Fibroblast of gingiva (primary cell): ENCODE data around the gene CATSPER3.

Experiments used
- DNase-seq: peaks from one replicate; pipeline ENCODE4 v3.0.0-alpha.2; 2011; ENCODE audit warnings: low read depth

Gene CATSPER3

DNA sequence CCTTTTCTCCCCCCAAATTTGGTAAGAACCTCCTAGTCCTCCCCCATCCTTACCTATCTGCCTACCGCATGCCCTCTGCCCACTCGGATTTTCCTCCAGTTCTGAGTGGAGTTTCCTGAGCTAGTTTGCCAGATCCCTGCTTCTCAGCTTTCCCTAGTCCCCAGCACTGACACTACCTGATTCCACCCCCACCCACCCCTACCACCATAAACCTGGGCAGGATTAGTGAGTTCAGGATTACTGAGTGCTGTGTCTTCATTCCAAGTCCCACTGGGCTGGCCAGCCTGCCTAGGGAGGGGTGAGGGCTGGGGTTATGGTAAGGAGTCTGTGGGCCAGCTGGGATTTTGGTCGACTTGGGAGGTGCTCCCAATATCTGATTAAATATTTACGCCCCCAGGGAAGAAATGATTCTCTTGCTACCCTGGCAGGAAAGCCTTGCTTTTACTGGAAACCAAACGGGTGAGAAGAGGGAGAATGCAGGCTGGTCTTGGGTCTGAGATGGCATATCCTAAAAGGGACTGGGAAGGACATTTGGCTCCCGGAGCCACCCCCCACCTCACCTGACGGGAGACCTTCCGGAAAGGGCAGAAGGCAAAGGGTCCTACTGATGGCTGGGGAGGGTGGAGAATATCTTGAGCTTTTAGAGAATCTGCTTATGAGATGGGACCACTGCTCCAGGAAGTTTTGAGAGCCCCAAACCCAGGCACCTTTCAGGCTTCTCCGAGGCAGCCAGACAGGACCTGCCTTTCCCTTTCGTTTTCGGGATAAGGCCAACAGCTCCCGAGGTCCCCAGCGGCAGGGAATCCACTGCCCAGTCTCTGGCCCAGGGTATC, 62.6 kb downstream of the CATSPER3 start:
- no peak for DNase-seq

DNA sequence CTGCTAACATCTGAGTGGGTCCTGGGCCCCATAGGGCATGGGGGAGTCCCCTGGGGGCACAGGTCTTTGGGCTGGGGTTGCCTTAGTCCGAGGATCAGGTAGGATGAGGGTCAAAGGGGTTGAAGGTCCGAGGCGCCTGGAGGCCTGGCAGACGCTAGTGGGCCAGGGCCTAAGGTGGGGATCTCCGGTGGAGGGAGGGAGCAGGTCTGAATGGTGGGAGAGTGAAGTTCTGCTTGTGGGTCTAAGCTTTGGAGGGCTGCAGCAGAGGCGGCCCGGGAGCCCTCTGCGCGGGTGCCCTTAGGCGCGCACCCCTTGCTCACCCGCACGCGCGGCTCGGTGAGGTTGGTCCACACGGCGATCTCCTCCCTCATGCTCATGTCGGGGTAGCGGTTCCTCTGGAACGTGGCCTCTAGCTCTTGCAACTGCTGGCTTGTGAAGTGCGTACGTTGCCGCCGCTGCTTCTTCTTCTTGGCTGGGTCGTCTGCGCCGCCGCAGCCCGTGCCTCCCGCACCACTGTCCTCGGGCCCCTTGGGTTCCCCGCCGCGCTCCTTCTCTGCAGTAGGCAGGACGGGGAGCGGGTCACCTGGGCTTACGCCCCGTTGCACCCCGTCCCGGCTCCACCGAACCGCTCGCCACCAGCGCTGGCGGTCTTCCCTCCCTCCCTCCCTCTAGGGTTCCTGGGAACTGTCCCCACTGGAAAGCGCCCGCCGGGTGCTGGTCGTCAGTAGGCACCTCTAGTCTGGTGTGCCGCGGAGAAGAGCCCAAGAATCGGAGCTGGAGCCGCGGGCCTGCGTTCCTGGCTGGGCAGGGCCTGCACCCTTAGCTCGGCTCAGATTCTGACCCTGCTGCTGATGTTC, 63.5 kb downstream of the CATSPER3 start:
- no peak for DNase-seq

DNA sequence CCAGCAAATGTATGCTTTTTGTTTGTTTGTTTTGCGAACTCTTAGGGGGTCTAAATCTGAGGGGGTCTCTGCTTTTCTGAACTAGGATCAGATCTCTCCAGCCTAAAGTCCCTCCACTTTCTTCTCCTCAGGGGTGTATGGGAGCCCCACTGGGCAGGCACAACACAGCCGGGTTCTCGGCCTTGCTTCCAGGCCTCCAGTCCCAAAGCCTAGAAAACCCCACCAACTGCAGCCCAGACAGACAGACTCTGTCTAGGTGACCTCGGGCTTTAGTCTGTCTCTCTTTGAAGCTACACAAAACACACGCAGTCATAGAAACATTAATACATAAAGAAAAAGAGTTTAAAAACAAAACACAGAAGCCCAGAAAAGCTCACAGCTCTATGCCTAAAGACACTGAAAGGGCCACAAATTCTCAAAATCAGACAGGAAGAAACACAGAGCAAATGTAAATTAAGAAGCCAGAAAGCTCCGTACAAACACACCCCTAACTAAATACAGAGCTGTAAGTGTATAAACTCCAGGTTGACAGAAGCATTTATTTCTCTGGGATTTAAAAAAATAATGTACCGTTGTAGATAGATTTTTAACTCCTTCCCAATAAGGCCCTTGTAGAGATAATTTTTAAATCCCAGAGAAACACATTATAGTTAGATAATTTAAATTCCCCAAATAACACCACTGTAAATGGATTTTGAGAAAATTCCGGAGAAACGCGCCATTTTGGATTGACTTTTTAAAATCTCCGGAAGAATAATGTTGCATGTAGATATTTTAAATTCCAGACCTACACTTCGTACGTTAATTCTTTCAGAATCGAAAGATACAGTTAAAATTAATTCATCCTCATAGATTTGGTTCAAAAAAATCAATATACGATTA, 64.3 kb downstream of the CATSPER3 start:
- no peak for DNase-seq

DNA sequence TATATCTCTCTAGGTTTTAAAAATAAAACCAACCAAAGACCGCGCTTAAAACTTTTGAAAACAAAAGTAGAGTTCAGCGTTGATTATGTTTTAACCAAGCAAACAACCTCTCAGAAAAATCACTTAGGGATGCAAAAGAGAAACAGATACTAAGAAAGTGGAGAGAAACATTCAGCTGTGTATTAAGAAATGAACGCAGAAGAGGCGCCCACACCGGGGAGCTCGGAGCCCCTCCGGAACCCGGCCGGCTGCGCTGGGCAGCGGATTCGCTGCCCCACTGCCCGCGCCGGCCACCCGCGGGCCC, 64.9 kb downstream of the CATSPER3 start:
- DNase-seq: no peak

- DNase-seq: peak; percentile 12
Measured at GRCh38 chr5:135032999-135033861, 65.5 kb downstream of the CATSPER3 start.

DNA sequence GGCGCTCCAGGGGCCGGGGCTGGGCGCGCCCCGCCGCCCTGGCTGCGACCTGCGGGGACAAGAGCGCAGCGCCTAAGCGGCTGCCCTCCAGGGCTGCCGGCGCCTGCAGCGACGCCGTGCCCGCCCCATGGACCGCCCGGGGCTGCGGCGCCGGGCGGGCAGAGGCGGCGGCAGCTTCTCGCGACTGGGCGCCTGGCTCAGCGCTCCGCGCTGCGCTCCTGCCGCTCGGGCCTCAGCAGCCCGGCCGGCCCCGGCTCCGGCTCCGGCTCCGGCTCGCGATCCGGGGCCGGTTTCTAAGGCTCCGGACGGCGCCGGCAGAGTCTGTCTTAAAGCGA, 66.2 kb downstream of the CATSPER3 start, which contains the start of gene PITX1:
Gene PITX1 (minus strand): TSS at position 328 of the 335 bp plus-strand sequence. CDS start 347 bp downstream, outside the sequence.
- no peak for DNase-seq

DNA sequence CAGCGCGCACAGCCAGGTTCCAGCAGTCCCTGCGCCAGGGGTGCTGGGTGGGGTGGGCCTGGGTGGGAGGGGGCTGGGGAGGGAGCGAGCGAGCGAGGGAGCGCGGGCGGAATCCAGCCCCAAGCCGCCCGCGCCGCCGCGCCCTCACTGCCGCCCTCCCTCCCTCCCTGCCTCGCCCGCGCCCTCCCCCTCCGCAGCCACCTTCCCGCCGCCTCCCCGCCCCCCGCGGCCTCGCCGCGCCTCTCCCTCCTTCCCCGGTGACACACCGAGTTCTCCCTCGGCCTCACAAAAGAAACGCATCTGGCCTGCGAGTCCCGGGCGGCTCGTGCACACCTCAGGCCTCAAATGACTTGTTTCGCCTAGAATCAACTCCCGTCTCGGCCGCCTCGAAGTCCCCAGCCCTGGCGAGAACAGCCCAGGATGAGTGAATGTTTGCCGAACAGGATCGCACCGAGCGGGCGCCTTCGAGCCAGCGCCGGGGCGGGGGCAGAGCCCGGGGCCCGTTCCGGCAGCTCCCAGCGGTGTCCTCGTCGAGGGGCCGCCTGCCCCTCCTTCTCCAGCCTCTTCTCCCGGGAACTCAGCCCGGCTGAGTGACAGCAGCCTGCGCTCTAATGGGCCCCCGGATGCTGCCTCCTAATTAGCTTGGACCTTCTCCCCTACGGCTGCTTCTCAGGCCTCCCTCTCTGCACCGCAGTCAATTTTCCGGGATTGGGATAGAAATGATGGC, 66.7 kb downstream of the CATSPER3 start:
- no peak for DNase-seq

DNA sequence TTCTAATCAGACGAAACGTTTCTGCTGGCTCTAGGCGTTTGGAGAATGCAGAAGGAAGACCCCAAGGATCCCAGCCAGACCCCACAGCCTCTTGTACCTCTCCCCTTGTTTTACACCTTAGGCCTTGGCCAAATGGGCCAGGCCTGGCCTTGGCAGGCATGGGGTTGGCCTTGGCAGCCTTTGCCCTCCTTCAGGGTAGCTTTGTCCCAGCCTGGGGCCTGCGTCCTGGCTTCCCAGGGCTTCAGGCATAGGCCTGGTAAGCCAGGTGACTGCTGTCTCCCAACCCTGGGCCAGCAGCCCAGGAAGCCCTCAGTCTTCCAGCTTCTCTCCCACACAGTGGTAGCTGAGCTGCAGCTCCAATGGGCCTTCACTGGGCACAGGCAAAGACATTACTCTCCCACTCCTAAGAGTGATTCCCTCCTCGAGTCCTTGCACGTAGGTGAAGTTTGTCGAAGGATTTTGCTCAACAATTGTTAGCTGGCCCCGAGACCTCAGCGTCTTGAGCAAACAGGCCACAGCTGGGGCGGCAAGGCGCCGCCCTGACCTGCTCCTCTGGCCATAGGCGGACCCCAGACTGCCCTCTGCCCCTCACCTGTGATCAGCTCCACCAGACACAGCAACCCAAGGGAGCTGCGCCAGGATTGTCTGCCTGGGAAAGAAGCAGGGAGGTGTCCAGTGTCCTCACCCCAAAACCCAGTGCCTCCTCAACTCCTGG, 67.4 kb downstream of the CATSPER3 start:
- no peak for DNase-seq

- DNase-seq: no peak
Measured at GRCh38 chr5:135035678-135036030, 67.9 kb downstream of the CATSPER3 start.

GRCh38 chr5:135036405-135036804, 68.7 kb downstream of the CATSPER3 start:
- DNase-seq: no peak

GRCh38 chr5:135037519-135038204, 70.0 kb downstream of the CATSPER3 start:
- no peak for DNase-seq

DNA sequence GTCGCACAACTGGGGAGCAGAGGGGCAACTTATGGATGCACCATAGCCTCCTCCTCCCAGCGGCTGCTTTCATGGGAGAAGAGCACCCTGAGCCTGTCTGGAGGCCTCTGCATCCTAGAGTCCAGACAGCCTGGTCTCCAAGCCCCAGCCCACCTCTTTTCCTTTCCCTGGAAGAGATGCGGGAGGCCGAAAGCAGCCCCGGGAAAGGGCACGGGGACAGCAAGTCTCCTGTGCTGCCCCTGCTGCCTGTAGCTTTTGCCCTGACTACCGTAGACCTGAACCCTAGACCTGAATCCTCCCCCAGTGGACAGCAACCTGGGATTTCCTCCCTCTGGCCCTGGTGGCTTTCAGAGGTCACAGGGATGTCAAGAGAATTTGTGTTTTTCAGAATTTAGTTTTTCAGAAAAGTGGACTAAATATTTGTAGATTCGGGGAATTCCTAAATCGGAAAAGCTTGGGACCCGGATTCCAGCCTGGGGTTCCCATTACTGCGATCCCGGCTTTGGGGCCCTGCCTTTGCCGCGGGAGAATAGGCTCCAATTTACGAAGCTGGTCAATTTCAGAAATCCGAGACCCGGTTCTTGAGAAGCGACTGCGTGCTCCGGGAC, 70.6 kb downstream of the CATSPER3 start:
- DNase-seq: no peak

GRCh38 chr5:135038813-135039270, 71.1 kb downstream of the CATSPER3 start:
- DNase-seq: no peak

GRCh38 chr5:135039271-135040033, 71.7 kb downstream of the CATSPER3 start:
- no peak for DNase-seq

DNA sequence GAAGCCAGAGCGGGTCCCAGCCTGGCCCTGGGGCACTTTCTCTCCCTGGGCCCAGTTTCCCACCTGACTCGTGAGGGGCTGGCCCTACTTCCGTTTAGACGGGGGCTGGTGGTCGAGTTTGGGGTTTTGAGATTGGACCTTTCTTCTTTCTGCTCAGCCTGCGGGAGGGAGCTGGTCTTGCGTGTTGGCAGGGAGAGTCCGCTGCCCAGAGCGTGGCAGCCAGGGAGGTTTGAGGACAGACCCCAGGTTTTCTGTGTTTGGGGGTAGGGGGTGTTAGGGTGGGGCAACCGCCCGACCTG, 72.3 kb downstream of the CATSPER3 start:
- DNase-seq: no peak

DNA sequence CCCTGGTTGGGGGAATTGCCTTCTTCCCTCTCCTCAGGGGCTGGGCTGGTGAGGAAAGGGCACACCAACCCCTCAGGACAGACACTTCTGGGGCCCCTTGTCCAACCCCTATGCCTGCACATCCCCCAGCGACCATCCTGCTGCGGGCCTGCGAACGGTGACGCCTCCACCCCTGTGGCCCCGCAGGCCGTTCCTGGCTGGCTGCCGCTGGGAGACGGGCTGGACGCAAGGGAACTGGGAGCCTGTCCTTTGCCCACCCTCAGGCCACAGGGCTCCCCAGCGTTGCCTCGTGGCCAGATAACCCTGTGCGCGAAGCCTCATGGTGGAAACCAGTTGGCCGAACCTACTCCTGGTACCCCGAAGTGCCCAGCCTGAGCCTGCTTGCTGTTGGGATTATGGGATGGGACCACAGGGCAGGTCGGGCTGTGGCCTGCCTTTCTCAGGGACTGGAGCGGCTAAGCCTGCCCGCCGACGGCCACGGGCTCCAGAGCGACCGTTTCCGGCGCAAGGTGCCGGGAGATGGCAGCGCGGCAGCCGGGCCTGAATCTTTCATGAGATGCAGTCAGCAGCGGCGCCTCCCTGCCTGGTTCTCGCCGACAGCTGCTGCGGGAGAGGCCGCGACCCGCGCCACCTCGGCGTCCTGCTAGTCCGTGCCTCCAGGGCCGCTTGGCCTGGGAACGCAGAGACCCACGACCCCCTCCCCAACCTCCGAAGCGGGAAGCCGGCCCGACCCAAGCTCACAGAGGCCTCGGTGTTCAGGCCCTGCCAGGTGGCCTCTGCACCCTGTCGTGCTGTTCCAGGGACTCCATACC, 72.8 kb downstream of the CATSPER3 start:
- DNase-seq: no peak

DNA sequence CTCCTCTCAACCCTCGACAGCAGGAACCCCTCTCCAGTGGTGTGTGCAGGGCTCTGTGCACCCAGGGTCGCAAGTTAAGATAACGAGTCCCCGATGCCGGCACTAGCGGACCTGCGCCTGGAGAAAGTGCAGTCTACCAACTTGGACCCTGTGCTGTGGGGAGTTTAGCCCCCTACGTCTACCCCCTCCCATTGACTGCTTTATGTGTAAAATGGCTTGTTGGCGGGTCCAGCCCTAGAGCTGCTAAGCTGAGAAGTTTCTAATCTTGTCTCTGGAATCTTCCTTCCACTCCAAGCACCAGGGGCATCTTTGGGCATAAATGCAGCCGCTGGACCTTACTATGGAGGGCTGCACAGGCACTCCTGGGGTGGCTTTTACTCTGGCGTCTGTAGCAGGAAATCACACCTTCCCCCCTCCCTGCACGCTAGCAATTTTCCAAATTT, 73.5 kb downstream of the CATSPER3 start:
- no peak for DNase-seq
